ACHN (cell line): Measurements from ENCODE around the gene CD180.

Experiments used
- DNase-seq: peaks from one replicate; pipeline ENCODE4 v3.0.0-alpha.2; 2015
- in situ Hi-C: cut with HindIII; loops from 2 replicates; pipeline ENCODE4 v1.10.0; 2017; ENCODE audit warnings: low sequenced_read_pairs, low pct_ligation_motif_present, low pct_unique_long_range_greater_than_20kb

CD180 gene

DNA sequence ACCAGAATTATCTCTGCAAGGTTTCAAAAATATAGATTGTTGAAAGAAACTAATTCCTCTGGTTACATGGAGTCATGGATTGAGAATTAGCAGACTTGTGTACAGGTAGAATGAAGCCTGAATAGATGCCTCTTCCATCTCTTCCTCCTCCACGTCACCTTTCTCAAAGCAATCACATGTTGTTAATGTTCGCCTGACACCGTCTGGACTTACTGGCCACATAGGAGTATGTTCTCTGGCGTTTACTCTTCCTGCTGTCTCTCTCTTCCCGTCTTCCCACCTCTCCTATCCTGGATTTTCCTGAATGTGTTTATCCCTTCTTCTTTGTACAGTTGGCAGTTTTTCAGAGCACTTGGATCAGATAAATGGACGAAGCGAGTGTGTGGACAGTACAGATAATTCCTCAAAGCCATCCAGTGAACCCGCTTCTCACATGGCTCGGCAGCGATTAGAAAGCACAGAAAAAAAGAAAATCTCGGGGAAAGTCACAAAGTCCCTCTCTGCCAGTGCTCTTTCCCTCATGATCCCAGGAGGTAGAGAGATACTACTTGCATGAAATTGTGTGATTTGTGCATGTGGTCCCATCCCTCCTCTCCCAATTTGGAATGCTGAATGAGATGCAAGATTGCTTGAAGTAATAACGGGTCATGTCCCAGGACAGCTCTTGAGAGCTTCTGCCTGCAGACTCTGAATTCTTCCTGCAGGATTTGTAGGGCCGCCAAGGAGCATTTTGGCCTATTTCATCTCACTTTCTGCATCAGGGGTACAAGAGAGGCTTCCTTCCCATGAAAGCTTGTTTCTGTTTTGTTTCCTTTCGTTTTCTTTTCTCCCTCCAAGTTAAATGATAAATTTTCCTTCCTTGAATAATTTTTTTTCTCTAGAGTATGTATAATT, 47.3 kb downstream of the CD180 start:
- in situ Hi-C loops = no loop called here

DNA sequence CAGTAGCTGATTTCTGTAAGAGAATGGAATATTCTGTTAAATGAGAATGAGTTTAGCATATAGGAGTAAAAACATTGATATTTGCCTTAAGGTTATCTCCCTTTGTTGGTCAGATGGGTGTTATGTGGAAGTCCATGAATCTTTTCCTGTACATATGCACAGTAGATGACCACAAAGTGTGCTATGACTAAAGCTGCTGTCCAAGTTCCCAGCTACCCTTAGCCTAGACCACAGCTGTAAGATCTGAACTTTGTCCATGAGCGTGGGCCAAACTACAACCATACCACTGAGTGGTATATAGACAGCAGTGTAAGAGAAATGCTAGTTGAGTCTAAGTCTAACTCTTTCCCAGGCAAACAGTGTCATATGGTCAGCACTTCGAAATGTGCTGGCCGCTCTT, 48.8 kb downstream of the CD180 start:
- DNase-seq = no peak
- in situ Hi-C loops = no loop called here

More for the DNA sequence above, 47.3 kb downstream of the CD180 start:
- DNase-seq = no peak

DNA sequence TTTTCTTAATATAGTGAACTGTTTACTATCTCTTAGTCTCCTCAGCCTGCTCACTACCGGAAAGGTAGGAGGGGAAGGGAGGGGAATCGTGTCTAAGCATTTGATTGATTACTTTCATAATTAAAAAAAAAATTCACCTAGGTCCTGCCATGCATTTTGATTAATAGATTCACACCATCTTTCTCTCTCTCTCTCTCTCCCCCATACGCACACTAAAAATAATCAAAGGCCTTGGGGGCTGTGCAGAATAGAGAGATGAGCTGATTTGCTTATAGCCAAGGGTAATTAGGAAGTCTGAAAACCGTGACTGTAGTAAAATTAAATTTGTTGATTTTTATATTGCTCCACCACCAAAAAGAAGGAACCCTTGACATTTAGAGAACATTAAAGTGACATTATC, 49.6 kb downstream of the CD180 start:
- in situ Hi-C loops = no loop called here
- DNase-seq = no peak

DNA sequence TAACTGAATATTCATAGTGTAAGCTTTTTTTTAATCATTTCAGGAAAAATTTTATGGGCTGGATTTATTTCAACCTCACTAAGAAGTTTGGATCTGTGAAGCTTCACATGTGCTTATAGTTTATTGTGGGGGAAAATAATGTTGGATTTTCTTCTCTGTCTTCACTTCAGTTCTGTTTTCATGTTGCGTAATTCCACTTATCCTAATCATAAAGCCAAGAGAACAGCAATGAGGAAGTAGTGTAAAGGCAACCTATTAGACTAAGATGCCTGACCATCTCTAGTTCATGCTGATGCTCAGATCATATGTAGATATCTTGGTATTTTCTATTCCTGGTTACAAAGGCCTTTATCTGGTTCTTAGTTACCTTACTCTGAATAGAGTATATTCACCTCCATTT, 50.0 kb downstream of the CD180 start:
- no peak for DNase-seq
- in situ Hi-C loops = no loop called here

DNA sequence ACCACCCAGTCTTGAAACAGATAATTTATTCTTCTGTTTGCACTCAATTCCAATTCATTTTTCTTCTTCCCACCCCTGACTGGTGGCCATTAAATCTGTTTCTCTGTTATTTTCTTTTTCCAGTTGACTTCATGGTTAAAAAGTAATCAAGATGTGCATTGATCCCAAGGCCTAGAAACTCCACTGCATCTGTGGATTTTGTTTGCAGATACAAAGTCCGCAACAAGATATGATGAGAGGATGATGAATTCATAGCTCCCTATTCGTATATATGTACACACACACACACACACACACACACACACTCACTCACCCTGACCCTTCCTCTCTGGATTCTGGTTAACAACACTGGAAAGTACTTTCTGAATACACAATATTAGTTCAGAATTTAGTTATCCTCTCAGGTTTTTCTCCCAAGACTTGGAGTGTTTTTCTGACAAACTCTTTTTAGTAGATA, 52.4 kb downstream of the CD180 start:
- in situ Hi-C loops = no loop called here
- DNase-seq = no peak

DNA sequence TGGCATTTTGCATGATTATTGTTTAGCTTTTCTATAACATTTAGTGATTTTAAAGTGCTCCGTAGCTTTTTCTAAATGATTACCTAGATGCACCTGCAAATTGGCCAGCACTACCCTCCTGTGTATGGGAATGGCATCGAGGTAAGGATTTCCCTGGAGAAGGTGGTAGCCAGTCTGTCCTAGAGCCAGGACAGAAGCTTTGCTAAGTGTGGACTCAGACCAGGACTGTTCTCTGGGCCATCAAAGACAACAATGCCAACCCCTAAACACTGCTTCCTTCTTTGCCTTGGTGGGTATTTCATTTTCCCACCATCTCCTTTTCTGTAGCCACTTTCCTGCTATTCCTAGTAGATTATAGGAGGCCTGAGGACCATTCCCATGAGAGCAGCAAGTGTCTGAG, 53.0 kb downstream of the CD180 start:
- in situ Hi-C loops = no loop called here
- DNase-seq = no peak

DNA sequence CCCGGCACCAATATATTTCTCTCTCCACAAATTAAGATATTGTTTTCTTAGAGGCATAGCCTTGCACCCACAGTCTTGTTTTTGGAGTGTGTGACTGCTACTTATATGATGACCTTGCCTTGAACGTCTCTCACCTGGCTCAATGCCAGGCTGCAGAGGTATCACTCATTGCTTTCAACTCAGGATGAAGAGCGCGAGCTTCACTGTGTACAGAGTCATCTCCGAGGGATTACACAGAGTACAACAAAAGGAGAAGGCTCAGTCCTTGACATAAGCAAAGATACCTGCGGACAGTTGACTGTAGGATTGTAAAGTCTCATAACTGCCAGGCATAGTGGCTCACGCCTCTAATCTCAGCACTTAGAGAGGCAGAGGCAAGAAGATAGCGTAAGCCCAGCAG, 53.8 kb downstream of the CD180 start:
- in situ Hi-C loops = no loop called here
- DNase-seq = no peak

DNA sequence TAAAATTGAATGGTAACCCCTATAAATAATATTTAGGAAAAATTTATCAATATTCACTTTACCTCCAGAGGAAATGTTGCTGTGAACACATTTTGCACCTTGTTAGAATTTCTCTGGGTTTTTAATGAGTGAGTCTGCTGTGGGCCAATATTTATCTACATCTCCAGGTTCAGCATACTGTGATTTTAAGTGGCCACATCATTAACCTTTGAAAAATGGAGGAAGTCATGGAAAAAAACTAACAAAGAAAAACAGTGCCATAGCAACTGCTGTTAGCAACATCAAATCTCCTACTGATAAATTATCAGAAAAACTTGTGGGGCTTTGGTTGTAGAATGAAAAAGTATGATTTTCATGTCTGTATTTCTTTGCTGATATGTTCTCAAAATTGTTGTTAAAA, 55.0 kb downstream of the CD180 start:
- DNase-seq = no peak
- in situ Hi-C loops = no loop called here

DNA sequence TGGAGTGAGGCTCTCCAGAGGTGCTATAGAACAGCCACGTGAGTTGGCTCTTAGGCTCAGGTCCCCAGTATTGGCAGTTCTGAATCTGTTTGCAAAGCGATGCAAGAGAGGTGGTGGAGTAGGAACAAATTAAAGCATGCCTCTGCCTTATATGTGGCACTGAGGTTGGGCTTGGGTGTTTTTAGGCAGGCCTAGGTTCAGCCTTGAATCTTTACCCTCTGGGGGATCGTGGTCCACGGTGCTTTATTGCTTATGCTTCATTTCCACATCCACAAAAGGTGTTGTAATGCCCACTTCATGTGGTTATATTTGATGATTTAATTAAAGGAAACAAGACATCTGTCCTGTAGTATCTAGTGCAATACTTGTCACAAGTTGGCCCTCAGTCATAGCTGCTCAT, 56.2 kb downstream of the CD180 start:
- in situ Hi-C loops = no loop called here
- DNase-seq = no peak

DNA sequence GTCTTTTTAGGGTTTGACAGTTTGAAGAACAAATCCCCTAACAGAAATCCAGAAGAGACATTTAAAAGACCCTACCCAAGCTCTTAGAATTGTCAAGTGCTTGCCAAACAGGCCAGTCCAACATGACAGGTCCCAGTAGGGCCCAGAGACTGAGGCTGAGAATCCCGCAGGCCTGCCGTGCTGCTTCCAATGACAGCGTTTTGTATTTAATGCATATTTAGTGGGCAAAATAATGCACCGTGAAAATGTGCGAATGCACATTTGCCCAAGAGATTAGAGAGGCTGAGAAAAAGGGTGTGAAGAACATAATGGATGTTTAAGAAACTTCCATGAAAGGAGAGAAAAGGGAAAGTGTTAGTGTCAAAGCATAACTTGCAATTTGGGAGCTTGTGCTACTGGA, 57.6 kb downstream of the CD180 start:
- no peak for DNase-seq
- in situ Hi-C loops = no loop called here

DNA sequence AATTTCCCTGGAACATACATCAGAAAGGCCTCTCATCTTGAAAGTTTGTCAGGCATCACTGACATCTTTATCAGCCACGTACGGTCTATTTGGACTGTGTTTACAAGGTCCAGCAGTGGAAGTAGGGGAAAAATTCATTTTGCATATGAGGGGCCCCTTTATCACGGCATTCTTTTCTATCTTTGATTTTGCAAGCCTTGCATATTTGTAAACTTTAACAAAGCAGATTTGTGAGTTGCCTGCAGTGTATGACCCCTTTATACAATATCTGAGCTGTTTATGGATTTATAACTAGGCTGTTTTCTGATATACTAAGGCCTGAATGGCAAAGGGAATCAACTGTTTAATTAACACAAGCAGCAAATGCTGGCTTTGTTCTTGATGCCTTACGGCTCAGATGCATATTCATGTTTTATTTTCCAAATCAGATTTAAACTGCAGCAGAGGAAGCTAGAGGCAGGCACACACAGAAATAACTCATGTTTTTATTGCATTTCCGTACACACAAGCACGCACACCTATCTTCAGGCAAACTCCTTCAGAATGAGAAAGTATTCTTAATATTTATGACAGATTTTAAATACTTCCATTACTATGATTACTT, 61.1 kb downstream of the CD180 start:
- in situ Hi-C loops = no loop called here
- DNase-seq = no peak

DNA sequence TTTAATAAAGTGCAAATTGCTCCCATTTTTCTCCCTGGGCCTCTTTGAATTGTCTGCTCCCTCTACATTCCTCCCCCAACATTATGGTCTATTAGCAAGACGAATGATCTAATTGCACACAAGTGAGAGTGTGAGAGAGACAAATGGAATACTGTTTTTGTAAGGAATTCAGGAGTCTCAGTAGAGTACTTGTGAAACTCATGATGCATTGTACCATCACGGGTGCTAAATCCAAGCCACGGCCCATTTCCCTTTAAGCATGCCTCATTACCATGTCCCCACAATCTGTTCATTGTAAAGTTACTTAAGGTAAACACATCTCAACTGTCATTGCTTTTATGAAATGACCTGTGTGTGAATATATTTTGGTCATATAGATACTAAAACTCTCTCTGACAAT, 62.8 kb downstream of the CD180 start:
- no peak for DNase-seq
- in situ Hi-C loops = no loop called here

DNA sequence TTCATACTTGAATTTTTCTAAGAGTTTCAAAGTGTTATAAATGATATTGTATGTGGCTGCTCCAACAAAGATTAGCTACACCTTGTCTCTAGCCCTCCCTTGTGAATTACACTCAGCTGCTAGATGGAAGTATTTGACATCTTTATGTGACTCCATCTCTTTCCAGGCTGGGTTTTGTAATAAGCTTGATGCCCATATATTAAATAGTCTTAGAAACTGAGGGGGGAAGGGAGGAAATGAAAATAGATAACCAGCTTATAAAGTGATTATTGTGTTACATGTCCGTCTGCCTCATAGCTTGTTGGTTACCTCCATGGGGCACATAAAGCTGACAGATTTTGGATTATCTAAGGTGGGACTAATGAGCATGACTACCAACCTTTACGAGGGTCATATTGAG, 63.4 kb downstream of the CD180 start:
- DNase-seq = no peak
- in situ Hi-C loops = no loop called here

DNA sequence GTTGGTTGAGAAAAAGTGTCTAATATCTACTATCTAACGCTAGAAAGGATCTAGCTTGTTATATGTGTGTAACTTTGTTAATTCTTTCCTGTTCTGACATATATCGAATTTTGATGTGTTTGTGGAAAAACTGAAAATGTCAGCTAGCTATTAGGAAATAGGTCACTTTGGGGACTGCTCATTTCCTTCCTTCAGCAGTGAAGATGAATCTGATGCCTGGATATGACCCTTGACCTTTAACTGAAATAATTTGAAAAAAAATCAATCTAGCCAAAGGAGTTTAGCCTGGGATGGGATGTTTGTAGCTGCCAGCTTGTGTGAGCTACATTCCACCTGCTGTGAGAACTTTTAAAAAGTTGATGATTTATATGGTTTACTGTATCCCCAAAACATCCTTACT, 66.8 kb downstream of the CD180 start:
- in situ Hi-C loops = no loop called here
- no peak for DNase-seq
